IMR-90 (cell line): ENCODE measurements around the gene DNASE2B. TPM values are rescaled to one million over a fixed set of nuclear protein-coding genes. Genes with fewer than 3 reads are reported as not detected.

Experiments used
- ATAC-seq: fragments of 200-7000 bp; cut with Tn5 transposase; 2 replicates; pipeline ENCODE4 v1.9.1; 2020; ENCODE audit warnings: low read depth, mild to moderate bottlenecking, moderate library complexity
- BruUV-seq: library from RNA; stranded (reverse); fragments of 400-500 nt; replicated peaks from 2 replicates; lab custom pipeline; 2021; lab: Mats Ljungman, UMichigan
- CTCF ChIA-PET: fragments of 300-600 bp; formaldehyde crosslinking; extraction: SDS; loops from one replicate; lab custom pipeline; 2021; ENCODE audit warnings: antibody characterized with exemption; lab: Yijun Ruan, JAX
- POLR2A ChIA-PET: fragments of 300-600 bp; sonication (Branson Sonifier 250); formaldehyde crosslinking; loops from one replicate; lab custom pipeline; 2022; ENCODE audit warnings: antibody characterized with exemption; ENCODE audit not compliant: unreplicated experiment; lab: Charles Lee
- DNase-seq: peaks from one replicate; pipeline ENCODE4 v3.0.0; 2013
- H2AFZ ChIP-seq: replicated peaks from 2 replicates; pipeline ENCODE3; 2013; ENCODE audit warnings: low read length, mild to moderate bottlenecking; ENCODE audit not compliant: poor library complexity
- H2AK5ac ChIP-seq: 2 replicates; pipeline ENCODE4 v1.6.1; 2013; ENCODE audit warnings: low read depth, low read length, inconsistent platforms
- H2AK9ac ChIP-seq: replicated peaks from 2 replicates; pipeline ENCODE3; 2013; ENCODE audit warnings: mild to moderate bottlenecking, low read depth, low read length, moderate library complexity; ENCODE audit not compliant: poor library complexity
- H2BK120ac ChIP-seq: 2 replicates; pipeline ENCODE4 v1.6.1; 2013; ENCODE audit warnings: low read depth, low read length, inconsistent platforms
- H2BK15ac ChIP-seq: 3 replicates; pipeline ENCODE4 v1.6.1; 2013; ENCODE audit warnings: low read depth, low read length, inconsistent platforms
- H2BK20ac ChIP-seq: 2 replicates; pipeline ENCODE4 v1.6.1; 2013; ENCODE audit warnings: low read depth, mild to moderate bottlenecking, inconsistent platforms, low read length, moderate library complexity
- H2BK5ac ChIP-seq: 2 replicates; pipeline ENCODE4 v1.6.1; 2013; ENCODE audit warnings: mild to moderate bottlenecking, low read depth, low read length, inconsistent platforms; ENCODE audit not compliant: poor library complexity, severe bottlenecking
- H3K14ac ChIP-seq: replicated peaks from 2 replicates; pipeline ENCODE4 v1.6.1; 2013; ENCODE audit warnings: low read depth, low read length, inconsistent platforms
- H3K18ac ChIP-seq: 2 replicates; pipeline ENCODE4 v1.6.1; 2013; ENCODE audit warnings: low read depth, low read length, control low read depth
- H3K23ac ChIP-seq: 2 replicates; pipeline ENCODE4 v1.6.1; 2013; ENCODE audit warnings: low read depth, low read length, inconsistent platforms
- H3K27ac ChIP-seq: 2 replicates; pipeline ENCODE4 v1.5.1; 2013; ENCODE audit warnings: mild to moderate bottlenecking, control low read depth, low read length; ENCODE audit not compliant: insufficient read depth
- H3K27me3 ChIP-seq: 2 replicates; pipeline ENCODE4 v1.6.1; 2013; ENCODE audit warnings: low read length; ENCODE audit not compliant: control insufficient read depth, insufficient read depth
- H3K36me3 ChIP-seq: 2 replicates; pipeline ENCODE4 v1.6.1; 2013; ENCODE audit warnings: low read length, mixed read lengths; ENCODE audit not compliant: control insufficient read depth, insufficient read depth
- H3K4ac ChIP-seq: 2 replicates; pipeline ENCODE4 v1.6.1; 2013; ENCODE audit warnings: low read depth, low read length, inconsistent platforms
- H3K4me1 ChIP-seq: 2 replicates; pipeline ENCODE4 v1.6.1; 2013; ENCODE audit warnings: low read length, mixed read lengths; ENCODE audit not compliant: control insufficient read depth, insufficient read depth
- H3K4me2 ChIP-seq: 2 replicates; pipeline ENCODE4 v1.6.1; 2013; ENCODE audit warnings: low read depth, mild to moderate bottlenecking, control low read depth, low read length, moderate library complexity
- H3K4me3 ChIP-seq: 2 replicates; pipeline ENCODE4 v1.5.1; 2013; ENCODE audit warnings: low read depth, mild to moderate bottlenecking, control low read depth, low read length, moderate library complexity; ENCODE audit not compliant: insufficient read depth
- H3K56ac ChIP-seq: 2 replicates; pipeline ENCODE4 v1.6.1; 2013; ENCODE audit warnings: low read length, inconsistent platforms; ENCODE audit not compliant: insufficient read depth; ENCODE audit errors: extremely low read depth
- H3K79me1 ChIP-seq, 2 experiments: 2 replicates each; pipeline ENCODE4 v1.6.1; 2013; ENCODE audit warnings: low read length in 2 of 2, inconsistent platforms in 1 of 2, low read depth in 1 of 2
- H3K9ac ChIP-seq: 2 replicates; pipeline ENCODE4 v1.6.1; 2013; ENCODE audit warnings: low read depth, low read length, control low read depth
- H3K9me1 ChIP-seq: 2 replicates; pipeline ENCODE4 v1.6.1; 2013; ENCODE audit warnings: low read length, inconsistent platforms; ENCODE audit not compliant: insufficient read depth
- H3K9me3 ChIP-seq: 2 replicates; pipeline ENCODE4 v1.6.1; 2013; ENCODE audit warnings: low read length; ENCODE audit not compliant: control insufficient read depth, insufficient read depth
- H4K20me1 ChIP-seq: 2 replicates; pipeline ENCODE4 v1.6.1; 2013; ENCODE audit warnings: low read length, inconsistent platforms; ENCODE audit not compliant: insufficient read depth
- H4K5ac ChIP-seq: 2 replicates; pipeline ENCODE4 v1.6.1; 2013; ENCODE audit warnings: mild to moderate bottlenecking, low read depth, low read length, control low read depth
- H4K8ac ChIP-seq, 2 experiments: 2 replicates each; pipeline ENCODE4 v1.6.1; 2013; ENCODE audit warnings: low read depth in 2 of 2, low read length in 2 of 2, control low read depth in 1 of 2, inconsistent platforms in 1 of 2
- H4K91ac ChIP-seq: 2 replicates; pipeline ENCODE4 v1.6.1; 2013; ENCODE audit warnings: low read depth, low read length, inconsistent platforms; ENCODE audit not compliant: insufficient read depth
- FOS ChIP-seq: fragments of 150-350 bp; IDR thresholded peaks from 2 replicates; pipeline ENCODE4 v1.6.1; 2016; ENCODE audit warnings: low read depth, low read length
- MAFK ChIP-seq: IDR thresholded peaks from 2 replicates; pipeline ENCODE4 v1.6.1; 2012; ENCODE audit warnings: low read depth, low read length, improper control_type of control experiment
- RAD21 ChIP-seq: IDR thresholded peaks from 2 replicates; pipeline ENCODE4 v1.6.1; 2012; ENCODE audit warnings: low read length, improper control_type of control experiment
- WGBS, 2 experiments: methylation state at CpG; one replicate each; pipeline versions ENCODE4 v1.1.5 to v1.1.7; 2013; ENCODE audit warnings: missing lambda C conversion rate in 2 of 2; ENCODE audit not compliant: insufficient read length in 1 of 2; ENCODE audit errors: extremely low coverage in 2 of 2; 5-methylcytosine and 5-hydroxymethylcytosine counted together
- dilution Hi-C: fragments of 300-500 bp; cut with HindIII; formaldehyde crosslinking; loops from one replicate; pipeline ENCODE4 v1.14.3; 2018; ENCODE audit warnings: low sequenced_read_pairs; ENCODE audit not compliant: unreplicated experiment
- in situ Hi-C: fragments of 300-500 bp; cut with MboI; formaldehyde crosslinking; loops from 3 replicates; pipeline ENCODE4 v1.14.3; 2019; ENCODE audit warnings: low sequenced_read_pairs, inconsistent platforms, mixed read lengths
- intact Hi-C: fragments of 100-400 bp; cut with micrococcal nuclease; formaldehyde crosslinking; loops from 2 replicates; pipeline ENCODE4 v1.10.0; 2022
- polyA plus RNA-seq, 3 experiments: library from polyadenylated mRNA; depleted of rRNA; stranded (reverse); fragments of >200 nt; gene quantifications; 2 replicates each; pipeline ENCODE4 v1.2.3, GENCODE V29; 2012; ENCODE audit warnings: low replicate concordance in 1 of 3
- total RNA-seq: library from RNA; depleted of rRNA; stranded (reverse); fragments of >200 nt; gene quantifications from 2 replicates; pipeline ENCODE4 v1.2.3, GENCODE V29; 2012
- TF ChIP-seq, protein P1 (sequence below): fragments of 150-350 bp; IDR thresholded peaks from 2 replicates; pipeline ENCODE4 v1.6.1; 2017; ENCODE audit warnings: mild to moderate bottlenecking, antibody characterized with exemption, low read length, low read depth

Gene DNASE2B
- total and polyA plus RNA-seq, 2 of the 4 experiments (the other 2 are of a cell fraction), result not detected

- TF ChIP-seq, protein P1, sequence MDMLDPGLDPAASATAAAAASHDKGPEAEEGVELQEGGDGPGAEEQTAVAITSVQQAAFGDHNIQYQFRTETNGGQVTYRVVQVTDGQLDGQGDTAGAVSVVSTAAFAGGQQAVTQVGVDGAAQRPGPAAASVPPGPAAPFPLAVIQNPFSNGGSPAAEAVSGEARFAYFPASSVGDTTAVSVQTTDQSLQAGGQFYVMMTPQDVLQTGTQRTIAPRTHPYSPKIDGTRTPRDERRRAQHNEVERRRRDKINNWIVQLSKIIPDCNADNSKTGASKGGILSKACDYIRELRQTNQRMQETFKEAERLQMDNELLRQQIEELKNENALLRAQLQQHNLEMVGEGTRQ, result no peak
These were observed 36.7 kb downstream of the DNASE2B start (continued) for GRCh38 chr1:84434801-84435549.

GRCh38 chr1:84436876-84437655, 38.8 kb downstream of the DNASE2B start:
- Histone ChIP-seq H3K79me1 (no peaks in the 10 kb centered on the region), H2AFZ (peak overlapping the region; percentile 16), H2BK20ac (no peak overlapping the region), H3K4me1 (no peaks in the 10 kb centered on the region; the same call in 1 of the 2 replicates), H4K20me1 (no peaks in the 10 kb centered on the region), H3K9ac (no peak overlapping the region), H3K36me3 (no peaks in the 10 kb centered on the region), H3K56ac (no peak overlapping the region), H2AK5ac (no peak overlapping the region), H4K91ac (0 out of 2 replicates have a peak overlapping the region, but pooled peaks have one; percentile 9), H2BK120ac (no peak overlapping the region), H3K27ac (no peak overlapping the region), H3K9me1 (no peaks in the 10 kb centered on the region), H3K14ac (no peak overlapping the region), H2AK9ac (no peak overlapping the region), H4K5ac (no peak overlapping the region), H3K4me3 (no peak overlapping the region), H3K4ac (no peak overlapping the region), H2BK5ac (no peak overlapping the region), H3K9me3 (no peaks in the 10 kb centered on the region), H2BK15ac (no peak overlapping the region), H4K8ac (0 out of 4 replicates have a peak overlapping the region, but pooled peaks of 1 of the 2 experiments have one; percentile 55), H3K18ac (no peak overlapping the region), H3K27me3 (no peaks in the 10 kb centered on the region), H3K23ac (peak overlapping the region; percentile 40; the same call in 1 of the 2 replicates), H3K4me2 (no peak overlapping the region)
- no peak for DNase-seq
- WGBS, 2 experiments, result no CpG with 5 or more reads among the region's 5 CpGs
- TF ChIP-seq RAD21 (no peak), FOS (no peak), MAFK (no peak)
- intact Hi-C loops (no loop called here), in situ Hi-C loops (loop anchor here (10.0 to 25.0 kb wide), 2 partner anchors 325 to 512 kb away; no protein-coding TSS in a partner anchor), dilution Hi-C loops (loop anchor here (25.0 kb wide), 1 partner anchor 300 kb away; the partner anchor contains the start of gene PRKACB)
- no peak for ATAC-seq
- ChIA-PET CTCF (interaction anchor here (0.9 to 1.1 kb wide), 2 partner anchors 183 to 317 kb away, joined by 3 read pairs; no protein-coding TSS in a partner anchor), POLR2A (no interaction called here)
- BruUV-seq, result no TSS peak
